HG03457 (cell line): ENCODE measurements around the gene KRTAP4-7.
"Not testable (repeated sequence)": the region's sequence is repeated elsewhere in the genome, so short reads cannot be mapped to it uniquely, and the experiment has no call there.

Experiments
- ATAC-seq: cut with Tn5 transposase; IDR thresholded peaks from one replicate; pipeline ENCODE4 v1.9.1; 2021; ENCODE audit warnings: moderate number of reproducible peaks; ENCODE audit not compliant: unreplicated experiment

Gene KRTAP4-7

DNA sequence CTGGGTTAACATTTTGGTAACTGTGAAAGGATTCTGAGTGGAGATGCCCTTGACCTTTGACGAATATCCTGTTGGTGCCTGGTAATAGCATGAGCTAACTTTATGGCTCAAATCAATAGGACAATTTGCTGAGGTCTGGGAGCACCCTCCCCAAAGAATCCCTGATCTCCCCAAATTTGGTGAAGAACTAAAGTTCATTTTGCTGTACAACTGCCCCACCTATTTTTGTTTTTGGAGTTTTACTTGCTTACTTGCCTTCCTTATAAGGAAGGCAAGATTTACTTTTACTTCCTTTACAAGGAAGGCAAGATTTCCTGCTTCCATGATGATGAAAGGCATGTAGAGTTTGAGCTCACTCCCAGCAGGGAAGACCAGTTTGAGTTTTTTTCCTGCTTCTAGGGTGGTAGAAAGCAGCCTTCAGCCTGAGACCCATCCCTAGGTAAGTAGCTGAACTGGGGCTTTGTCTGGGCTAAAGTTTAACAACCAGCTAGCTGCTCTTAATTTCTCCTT lies 24.0 kb downstream of the KRTAP4-7 start:
- ATAC-seq = no peak

GRCh38 chr17:41108728-41109386 lies 24.9 kb downstream of the KRTAP4-7 start:
- not testable (repeated sequence) for ATAC-seq

DNA sequence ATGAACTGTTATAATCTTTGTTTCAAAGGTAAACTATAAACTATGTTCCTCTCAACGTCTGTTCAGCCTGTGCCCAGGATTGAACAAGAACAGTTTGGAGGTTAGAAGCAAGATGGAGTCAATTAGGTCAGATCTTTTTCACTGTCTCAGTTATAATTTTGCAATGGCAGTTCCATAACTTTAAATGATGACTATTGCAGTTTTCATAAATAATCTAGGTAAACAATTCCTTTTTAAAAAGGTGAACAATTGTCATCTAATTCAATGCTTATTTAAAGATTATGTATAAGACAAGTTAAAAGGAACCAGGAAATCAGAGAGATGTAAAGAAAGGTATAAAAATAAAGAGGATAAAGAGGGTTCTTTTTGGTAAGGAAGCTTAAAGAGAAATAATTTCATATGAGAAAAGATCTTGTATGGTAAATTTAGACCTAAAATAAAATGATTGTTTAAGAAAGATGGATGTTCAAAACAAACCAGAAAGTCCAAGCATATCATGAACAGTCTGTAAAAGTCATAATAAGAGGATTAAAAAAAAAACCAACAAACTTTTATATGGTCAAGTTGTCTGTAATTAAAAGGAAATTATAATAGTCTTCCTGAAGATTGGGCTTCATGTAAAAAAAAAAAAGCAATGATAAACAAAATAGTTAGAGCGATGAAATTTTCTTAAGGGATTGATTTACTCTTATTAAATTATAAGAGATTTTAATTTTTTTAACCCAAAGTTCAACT lies 27.4 kb downstream of the KRTAP4-7 start:
- ATAC-seq = no peak

DNA sequence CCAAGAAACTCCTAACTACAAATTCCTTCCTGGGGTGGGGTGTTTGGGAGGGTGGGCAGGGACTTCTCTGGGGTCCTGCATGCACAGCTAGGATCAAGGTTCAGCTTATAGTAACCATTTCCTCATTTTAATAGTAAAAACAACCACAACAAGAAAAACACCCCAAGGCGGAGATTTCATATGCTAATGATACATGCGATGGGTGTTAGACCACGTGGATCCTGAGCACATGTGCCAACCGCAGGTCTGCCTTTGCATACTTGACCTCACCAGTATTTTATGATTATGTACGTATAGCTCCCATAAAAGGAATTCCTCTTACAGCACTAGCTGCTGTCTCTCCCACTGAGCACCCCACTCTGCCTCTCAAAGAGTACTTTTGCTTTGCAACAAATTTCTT lies 32.3 kb downstream of the KRTAP4-7 start:
- ATAC-seq = no peak

DNA sequence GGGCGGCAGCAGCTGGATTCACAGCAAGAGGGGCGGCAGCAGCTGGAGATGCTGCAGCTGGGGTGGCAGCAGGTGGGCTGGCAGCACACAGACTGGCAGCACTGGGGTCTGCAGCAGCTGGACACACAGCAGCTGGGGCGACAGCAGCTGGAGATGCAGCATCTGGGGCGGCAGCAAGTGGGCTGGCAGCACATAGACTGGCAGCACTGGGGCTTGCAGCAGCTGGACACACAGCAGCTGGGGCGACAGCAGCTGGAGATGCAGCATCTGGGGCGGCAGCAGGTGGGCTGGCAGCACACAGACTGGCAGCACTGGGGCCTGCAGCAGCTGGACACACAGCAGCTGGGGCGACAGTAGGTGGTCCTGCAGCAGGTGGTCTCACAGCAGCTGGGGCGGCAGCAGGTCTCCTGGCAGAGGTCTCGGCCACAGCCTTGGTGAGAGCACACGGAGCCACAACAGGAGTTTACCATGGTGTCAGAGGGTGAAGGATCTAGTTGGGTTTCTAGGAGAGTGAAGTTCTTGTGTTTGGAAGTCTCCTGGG lies 34.0 kb downstream of the KRTAP4-7 start, which contains the start of gene KRTAP4-11:
Gene KRTAP4-11 (minus strand): TSS at position 528 of the 541 bp plus-strand sequence. CDS start 58 bp downstream, at position 470.
- ATAC-seq = not testable (repeated sequence)

DNA sequence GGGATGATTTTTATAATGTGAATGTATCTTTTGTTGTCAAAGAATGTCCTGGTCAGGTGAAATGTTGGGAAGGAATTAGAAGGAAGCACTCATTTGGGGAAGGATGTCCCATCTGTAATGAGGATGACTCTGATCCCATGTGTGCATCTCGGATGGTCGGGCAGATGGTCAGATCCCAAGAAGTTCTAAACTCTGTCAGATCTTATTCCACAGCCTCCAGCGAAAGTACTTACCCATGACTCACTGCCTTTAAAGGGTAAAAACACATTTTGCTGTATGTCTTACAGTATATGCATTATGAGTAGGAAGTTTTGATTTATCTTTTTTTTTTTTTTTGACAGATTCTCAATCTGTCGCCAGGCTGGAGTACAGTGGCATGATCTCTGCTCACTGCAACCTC lies 34.8 kb downstream of the KRTAP4-7 start:
- ATAC-seq = no peak

GRCh38 chr17:41119696-41120690 lies 36.0 kb downstream of the KRTAP4-7 start:
- not testable (repeated sequence) for ATAC-seq

GRCh38 chr17:41121742-41122141 lies 37.8 kb downstream of the KRTAP4-7 start:
- ATAC-seq = no peak

DNA sequence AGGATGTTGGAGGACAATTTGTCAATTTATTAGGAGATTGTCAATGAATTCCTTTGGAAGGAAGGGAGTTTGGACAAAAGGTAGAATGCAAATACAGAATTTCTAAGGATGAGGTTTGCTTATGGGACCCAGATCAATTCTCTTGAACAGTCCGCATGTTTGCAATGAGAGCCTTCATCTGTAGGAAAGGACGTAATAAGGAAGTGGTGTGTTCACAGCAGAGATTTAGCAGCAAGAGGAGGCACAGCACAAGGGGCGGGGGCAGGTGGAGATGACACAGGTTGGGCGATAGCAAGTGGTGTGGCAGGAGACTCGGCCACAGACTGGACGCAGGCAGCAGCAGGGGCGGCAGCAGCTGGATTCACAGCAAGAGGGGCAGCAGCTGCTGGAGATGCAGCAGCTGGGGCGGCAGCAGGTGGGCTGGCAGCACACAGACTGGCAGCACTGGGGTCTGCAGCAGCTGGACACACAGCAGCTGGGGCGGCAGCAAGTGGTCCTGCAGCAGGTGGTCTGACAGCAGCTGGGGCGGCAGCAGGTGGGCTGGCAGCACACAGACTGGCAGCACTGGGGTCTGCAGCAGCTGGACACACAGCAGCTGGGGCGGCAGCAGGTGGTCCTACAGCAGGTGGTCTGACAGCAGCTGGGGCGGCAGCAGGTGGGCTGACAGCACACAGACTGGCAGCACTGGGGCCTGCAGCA lies 39.5 kb downstream of the KRTAP4-7 start:
- not testable (repeated sequence) for ATAC-seq

DNA sequence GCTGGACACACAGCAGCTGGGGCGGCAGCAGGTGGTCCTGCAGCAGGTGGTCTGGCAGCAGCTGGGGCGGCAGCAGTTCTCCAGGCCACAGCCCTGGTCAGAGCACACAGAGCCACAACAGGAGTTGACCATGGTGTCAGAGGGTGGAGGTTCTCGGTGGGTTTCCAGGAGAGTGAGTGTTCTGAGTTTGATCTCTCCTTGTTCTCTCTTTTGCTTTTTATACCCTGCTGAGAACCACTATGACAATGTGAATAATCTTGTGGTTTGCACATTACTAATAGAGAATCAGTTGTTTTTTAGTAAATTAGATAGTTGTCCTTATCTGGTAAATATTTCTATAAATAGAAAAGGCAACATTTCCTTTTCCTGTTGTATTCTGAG lies 40.0 kb downstream of the KRTAP4-7 start, which contains the start of gene KRTAP4-12:
Gene KRTAP4-12 (minus strand): TSS at position 192 of the 381 bp plus-strand sequence. CDS start 60 bp downstream, at position 132.
- ATAC-seq = not testable (repeated sequence)

DNA sequence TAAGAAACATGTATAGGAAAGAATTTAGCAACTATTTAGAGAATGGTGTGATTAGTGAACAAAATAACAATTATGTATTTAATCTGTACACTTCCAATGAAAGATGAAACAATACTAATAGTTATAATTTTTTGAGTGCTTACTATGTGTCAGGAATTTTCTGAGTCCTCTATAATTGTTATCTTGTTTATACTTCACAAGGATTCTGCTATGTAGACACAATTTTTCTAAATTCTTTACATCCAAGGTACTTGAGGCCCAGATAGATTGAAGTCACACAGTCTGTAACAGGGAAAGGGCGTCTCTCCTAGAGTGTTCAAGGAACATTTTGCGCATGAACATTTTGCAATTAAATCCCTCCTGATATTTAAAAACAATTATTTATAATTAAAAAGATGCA lies 41.1 kb downstream of the KRTAP4-7 start:
- ATAC-seq = no peak

DNA sequence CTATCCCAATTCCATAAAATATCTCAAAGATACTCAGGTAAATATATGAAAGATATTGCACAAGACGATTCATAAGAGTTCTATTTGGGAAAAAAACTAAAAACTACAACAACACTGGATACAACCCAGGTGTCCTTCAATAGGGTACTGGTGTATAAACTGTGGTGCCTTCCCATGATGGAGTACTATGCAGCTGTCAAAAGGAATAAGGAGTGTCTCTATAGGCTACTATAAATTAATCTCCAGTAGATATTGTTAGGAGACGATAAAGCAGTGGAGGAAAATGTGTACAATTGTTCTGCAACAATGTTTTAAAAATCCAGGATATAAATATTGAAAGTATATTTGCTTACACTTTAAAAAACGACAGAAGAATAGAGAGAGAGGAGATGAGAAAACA lies 42.5 kb downstream of the KRTAP4-7 start:
- ATAC-seq = no peak

DNA sequence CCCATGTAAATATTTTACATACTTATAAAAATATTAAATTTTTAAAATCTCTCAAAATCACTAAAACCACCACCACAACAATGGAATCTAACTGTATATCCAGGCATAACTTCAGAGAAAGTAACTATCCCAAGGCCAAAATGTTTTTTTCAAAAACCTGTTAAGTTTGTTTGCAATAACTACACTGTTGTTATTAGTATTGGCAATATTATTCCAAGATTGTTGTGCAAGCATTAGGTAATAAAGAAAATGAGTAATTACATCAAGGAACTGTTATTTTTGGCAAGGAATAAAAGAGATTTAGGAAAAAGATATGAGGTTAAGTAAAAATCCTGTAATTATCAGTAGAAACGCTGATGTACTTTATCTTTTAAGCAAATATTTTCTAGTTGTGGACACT lies 43.4 kb downstream of the KRTAP4-7 start:
- ATAC-seq = no peak

DNA sequence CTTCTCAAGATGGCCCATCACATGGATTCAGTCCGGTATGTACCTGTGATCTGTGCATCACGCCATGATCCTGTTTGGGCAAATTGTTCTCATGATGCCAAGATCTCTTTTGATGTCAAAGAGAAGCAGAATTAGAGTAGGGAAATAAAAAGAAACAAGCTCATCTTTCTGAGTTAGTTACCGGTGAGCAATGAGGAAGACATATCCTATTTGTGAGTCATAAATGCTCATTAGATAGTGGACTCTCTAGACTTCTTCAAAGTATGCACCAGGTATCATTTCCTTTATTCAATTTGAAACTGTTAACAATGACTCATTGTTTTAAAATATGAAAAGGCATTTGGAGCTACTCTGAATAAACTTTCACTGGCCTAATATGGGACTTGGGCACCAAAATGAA lies 48.0 kb downstream of the KRTAP4-7 start:
- ATAC-seq = no peak

GRCh38 chr17:41133880-41134735 lies 50.2 kb downstream of the KRTAP4-7 start:
- ATAC-seq = no peak
